HS-5 (cell line): ENCODE data around the gene ANKHD1.
"Not testable (repeated sequence)": the region's sequence is repeated elsewhere in the genome, so short reads cannot be mapped to it uniquely, and the experiment has no call there.

Source experiments
- DNase-seq: peaks from one replicate; pipeline ENCODE4 v3.0.0-alpha.2; 2012; ENCODE audit warnings: low read depth

The ANKHD1 gene

GRCh38 chr5:140381351-140381750, 20.3 kb upstream of the ANKHD1 start:
- no peak for DNase-seq

DNA sequence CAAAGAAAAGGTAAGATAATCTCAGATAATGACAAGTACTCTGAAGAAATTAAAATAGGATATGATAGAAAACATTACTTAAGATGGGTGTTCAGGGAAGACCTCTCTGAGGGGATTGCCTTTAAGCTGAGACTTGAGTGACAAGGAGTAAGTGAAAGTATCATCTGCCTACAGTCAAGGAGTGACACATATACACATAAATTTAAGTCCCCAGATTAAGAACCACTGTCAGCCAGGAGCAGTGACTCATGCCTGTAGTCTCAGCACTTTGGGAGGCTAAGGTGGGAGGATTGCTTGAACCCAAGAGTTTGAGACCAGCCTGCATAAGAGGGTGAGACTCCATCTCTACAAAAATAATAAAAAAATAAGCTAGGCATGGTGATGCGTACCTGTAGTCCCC, 19.7 kb upstream of the ANKHD1 start:
- no peak for DNase-seq

- DNase-seq, result no peak
Measured at GRCh38 chr5:140382866-140383265, 18.8 kb upstream of the ANKHD1 start.

GRCh38 chr5:140383300-140383699, 18.3 kb upstream of the ANKHD1 start:
- DNase-seq, result no peak

- no peak for DNase-seq
Measured at GRCh38 chr5:140388052-140388451, 13.6 kb upstream of the ANKHD1 start.

DNA sequence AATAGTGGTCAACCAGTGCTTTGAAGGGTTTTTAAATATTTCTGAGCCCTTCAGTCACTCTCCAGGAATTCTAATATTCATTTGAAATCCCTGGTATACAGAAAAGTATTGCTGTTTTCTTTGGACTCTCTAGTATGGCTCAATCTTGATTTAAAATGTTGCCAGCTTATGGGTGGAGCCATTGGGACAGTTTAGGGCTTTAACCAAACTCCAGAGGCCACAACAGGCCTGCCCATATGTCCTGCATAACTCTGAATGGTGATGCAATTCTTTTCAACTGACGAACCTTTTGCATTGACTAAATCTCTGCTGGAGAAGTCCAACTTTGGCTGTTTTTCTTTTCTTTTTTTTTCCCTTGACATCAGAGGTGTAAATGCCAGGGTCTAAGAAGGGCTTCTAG, 10.3 kb upstream of the ANKHD1 start:
- DNase-seq, result no peak

GRCh38 chr5:140391732-140392131, 9.9 kb upstream of the ANKHD1 start:
- DNase-seq, result no peak

- DNase-seq, result no peak
Measured at GRCh38 chr5:140393738-140394137, 7.9 kb upstream of the ANKHD1 start.

DNA sequence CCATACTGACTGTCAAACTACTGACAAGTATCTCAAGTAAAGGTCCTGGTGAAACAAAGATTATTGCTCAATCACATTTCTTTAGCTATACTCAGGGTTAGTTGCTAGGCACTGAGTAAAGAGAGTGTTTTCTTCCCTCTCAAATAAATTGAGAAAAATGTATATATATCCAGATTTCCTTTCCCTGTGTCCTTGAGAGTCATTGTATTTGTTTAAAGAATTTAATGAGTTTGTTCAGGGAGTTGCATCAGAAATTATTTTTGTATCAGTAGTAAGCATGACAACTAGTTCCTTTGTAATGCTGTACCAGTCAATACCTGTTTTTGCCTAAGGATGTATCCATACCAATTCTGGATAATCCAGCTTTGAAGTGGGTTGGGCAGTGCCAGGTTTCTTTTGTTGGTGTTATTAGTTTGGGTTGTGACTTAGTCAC, 3.2 kb upstream of the ANKHD1 start:
- no peak for DNase-seq

DNA sequence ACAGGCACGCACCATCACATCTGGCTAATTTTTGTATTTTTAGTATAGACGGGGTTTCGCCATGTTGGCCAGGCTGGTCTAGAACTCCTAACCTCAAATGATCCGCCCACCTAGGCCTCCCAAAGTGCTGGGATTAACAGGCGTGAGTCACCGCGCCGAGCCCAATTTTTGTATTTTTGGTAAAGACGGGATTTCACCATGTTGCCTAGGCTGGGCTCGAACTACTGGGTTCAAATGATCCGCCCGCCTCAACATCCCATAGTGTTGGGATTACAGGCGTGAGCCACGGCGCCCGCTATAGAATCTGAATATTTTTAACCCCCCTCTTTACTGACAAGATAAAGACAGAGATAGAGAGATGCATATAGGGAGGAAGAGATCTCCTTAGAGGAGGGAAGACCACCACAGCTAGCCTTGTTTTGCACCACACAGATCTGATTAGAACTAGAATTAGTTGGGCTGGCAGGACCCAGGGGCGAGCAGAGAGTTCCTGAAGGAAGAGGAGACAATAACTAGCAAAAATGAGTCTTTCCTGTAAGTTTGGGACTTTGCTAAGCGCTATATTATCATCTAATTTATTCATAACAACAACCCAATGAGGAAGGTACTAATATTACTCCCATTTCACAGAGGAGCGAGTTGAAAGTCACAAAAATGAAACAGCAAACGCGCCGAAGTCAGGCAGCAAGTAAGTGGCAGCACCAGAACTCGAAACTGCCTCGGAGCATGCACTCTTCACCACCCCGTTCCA, 1.5 kb upstream of the ANKHD1 start:
- DNase-seq, result no peak

DNA sequence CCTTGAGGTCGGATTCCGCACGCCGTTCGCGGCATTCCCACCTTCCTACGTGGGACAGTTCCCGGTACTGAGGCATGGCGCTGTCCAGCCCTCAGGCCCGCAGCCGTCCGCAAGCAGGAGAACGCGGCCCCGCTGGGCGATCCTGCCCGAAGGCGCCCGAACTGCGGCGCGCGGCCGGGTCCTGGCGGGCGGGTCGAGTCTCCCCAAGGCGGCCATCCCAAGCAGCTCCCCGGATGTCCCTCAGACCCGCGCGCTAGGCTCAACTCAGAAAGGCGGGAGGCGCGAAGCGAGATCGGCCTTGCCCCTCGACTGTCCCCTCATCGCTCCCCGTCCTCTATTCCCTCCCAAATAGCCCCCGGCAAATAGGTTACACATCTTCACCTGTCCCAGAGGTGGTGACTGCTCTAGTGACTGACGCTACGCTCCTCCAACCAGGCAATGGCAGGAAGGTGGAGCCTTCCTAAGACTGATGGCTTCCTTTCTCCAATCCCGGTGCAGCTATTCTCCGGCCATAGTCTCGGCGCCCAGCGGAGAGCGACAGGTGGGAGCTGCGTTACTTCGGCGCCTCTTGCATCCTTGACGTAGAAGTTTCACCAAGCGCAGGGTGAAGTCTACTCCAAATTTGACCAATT, 787 bp upstream of the ANKHD1 start:
- DNase-seq, result peak; percentile 98

DNA sequence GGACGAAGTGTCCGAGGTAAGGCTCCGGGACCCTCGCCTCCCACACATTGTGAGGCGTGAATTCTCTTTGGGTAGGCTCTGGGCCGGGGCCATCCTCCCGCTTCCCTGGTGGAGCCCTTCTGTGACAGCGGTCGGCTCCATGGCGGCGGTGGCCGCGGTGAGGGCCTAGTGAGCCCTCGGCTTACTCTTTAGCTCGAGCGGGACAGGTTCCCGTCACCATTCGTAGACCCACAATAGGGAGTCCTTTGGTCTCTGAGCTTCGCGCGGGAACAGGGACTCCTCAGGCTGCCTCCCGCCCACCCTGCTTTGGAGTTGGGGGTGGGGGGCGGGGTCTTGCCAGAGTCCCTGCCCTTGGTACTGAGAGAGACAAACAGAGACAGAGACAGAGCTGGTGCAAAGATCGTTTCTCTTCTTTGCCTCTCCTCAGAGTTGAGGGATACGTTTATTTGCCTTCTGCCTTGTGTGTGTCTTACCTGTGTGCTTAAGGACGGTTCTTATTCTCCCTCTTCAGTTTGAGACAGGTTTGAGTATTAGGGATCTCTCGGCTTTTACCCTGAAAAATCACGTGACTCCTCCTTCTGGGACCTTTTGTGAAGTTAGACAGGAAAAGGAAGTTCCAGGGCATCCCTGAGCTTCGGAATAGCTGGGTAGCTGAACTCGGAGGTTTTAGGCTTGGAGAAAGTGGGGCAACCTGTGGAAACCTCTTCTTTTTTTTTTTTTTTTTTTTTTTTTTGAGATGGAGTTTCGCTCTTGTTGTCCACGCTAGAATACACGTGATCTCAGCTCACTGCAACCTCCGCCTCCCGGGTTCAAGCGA, 833 bp downstream of the ANKHD1 start:
- DNase-seq, result peak; percentile 41

DNA sequence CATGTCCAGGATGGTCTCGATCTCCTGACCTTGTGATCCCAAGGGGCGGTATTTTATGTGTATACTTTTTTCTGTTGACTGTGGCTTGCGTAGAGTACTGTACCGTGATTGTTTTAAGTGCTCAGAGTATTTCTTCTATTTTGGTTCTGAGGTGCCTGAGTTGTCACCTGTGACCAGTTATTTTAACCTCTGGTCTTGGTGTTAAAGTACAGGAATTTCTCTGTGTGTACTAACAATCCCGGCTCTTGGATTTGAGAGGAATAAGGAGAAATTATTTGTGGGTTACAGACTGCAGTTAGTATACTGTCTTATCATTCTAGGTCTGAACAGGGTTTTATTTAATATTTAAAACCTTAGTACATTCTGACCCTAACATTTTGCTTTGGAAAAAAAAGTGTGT, 2.0 kb downstream of the ANKHD1 start:
- no peak for DNase-seq

DNA sequence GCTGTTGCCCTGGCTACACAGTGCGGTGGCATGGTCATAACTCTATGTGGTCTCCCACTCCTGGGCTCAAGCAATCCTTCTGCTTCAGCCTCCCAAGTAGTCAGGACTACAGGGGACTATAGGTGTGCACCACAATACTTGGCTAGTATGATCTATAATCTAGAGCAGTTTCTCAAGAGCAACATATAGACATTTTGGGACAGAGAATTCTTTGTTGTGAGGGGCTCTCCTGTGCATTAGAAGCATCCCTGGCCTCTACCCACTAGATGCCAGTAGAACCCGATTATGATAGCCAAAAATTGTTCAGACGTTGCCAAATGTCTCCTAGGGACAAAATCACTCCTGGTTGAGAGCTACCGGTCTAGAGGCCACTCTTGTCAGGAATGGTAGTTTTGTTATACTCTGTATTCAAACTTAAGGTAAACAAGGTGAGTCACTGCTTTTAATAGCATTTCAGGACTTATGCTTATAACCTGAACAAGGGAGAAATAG, 7.2 kb downstream of the ANKHD1 start:
- DNase-seq, result no peak

DNA sequence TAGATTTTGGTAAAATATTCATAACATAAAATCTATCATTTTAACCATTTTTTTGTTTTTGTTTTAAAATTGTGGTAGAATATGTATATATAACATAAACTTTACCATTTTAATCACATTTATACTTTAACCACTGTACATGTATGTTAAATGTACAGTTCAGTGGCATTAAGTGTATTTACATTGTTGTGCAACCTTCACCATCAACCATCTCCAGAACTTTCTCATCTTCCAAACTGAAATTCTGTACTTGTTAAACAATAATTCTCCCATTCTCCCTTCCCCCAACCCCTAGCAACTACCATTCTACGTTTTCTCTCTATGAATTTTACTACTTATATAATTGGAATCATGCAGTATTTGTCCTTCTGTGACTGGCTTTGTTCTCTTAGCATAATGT, 11.6 kb downstream of the ANKHD1 start:
- no peak for DNase-seq

DNA sequence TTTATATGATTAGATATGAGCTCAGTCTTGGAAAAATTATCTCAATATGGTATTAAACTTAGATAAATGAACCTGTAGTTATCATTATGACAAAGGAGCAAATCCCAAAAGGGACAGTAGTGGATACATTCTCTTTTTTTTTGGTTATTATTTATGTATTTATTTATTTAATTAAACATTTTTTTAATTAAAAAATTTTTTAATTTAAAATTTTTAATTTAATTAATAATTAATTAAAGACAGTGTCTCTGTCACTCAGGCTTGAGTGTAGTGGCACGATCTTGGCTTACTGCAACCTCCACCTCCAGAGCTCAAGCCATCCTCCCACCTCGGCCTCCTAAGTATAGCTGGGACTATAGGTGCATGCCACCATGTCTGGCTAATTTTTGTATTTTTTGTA, 15.6 kb downstream of the ANKHD1 start:
- DNase-seq, result no peak

DNA sequence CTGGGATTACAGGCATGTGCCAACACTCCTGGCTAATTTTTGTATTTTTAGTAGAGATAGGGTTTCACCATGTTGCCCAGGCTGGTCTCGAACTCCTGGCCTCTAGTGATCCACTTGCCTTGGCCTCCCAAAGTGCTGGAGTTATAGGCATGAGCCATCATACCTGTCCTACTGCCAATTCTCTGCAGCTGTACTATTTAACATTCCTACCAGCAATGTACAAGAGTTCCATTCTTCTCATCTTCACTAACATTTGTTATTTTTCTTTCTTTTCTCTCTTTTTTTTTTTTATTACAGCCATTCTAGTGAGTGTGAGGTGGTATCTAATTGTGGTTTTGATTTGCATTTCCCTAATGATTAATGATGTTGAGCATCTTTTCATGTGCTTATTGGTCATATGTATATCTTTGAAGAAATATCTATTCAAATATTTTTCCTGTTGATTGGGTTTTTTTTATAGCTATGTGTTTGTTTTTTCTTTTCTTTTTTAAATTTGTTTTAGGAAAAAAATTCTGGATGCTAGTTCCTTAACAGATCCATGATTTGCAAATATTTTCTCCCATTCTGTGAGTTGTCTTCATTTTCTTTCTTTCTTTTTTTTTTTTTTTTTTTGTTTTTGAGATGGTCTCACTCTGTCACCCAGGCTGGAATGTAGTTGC, 17.4 kb downstream of the ANKHD1 start:
- no peak for DNase-seq

- no peak for DNase-seq
Measured at GRCh38 chr5:140420226-140420570, 18.6 kb downstream of the ANKHD1 start.

- no peak for DNase-seq
Measured at GRCh38 chr5:140420665-140421361, 19.2 kb downstream of the ANKHD1 start.

GRCh38 chr5:140421375-140421774, 19.7 kb downstream of the ANKHD1 start:
- not testable (repeated sequence) for DNase-seq

DNA sequence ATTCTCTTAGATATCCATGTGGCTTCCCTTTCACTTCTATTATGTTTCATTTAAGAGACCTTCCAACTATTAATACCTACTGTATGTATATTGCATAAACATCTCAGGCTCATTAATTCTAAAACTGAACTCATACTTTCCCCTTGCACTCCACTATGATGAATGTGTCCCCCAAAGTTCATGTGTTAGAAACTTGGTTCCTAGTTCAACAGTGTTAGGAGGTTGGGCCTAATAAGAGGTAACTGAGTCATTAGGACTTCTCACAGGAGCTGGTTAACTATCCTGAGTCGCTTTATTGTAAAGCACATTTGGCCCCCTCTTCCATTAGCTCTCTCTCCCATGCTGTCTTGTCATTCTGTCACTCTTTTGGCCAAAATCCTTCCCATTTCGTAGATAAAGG, 22.0 kb downstream of the ANKHD1 start:
- DNase-seq, result no peak

DNA sequence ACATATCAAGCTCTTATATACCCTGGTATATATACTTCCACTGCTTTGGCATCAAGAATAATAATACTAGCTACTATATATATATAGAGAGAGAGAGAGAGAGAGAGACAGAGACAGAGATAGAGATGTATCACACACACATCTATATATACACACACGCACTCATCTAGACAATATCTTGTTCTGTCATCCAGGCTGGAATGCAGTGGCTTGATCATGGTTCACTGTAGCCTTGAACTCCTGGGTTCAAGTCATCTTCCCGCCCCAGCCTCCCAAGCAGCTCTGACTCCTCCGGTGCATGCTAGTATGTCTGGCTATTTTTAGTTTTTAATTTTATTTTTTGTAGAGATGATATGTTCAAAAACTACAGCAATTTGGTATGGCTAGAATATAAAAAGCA, 22.5 kb downstream of the ANKHD1 start:
- no peak for DNase-seq
